Right renal cortex interstitium (tissue), 3 donors: ENCODE measurements around the gene RPL39. TPM values are rescaled to one million over a fixed set of nuclear protein-coding genes. Genes with fewer than 3 reads are reported as not detected.

ENCODE experiments used
- polyA plus RNA-seq, 3 donors: library from polyadenylated mRNA; unstranded; fragments of 120-200 nt; gene quantifications; one replicate each; pipeline ENCODE4 v1.2.1, GENCODE V29; 2013; ENCODE audit not compliant: insufficient read length in 3 of 3

Gene RPL39
- polyA plus RNA-seq, 3 donors, result 2,722 to 2,918 (median 2,845) TPM

Other genes with a start within 250 kb of the RPL39 start
- 10 to 100 TPM; 36.2 to 38.3 (median 37.3) TPM for gene STEEP1, start 226.2 kb downstream of the RPL39 start, polyA plus RNA-seq
- gene UBE2A, start 217.1 kb downstream of the RPL39 start, polyA plus RNA-seq, result 10 to 100 TPM; 88.3 to 92.3 (median 89.1) TPM
- gene NKRF, start 185.2 kb downstream of the RPL39 start, polyA plus RNA-seq, result 10 to 100 TPM; 15.6 to 17.5 (median 16.1) TPM
- 10 to 100 TPM; 58.8 to 68.5 (median 67.9) TPM for gene SEPTIN6, start 98.5 kb downstream of the RPL39 start, polyA plus RNA-seq
- under 1 TPM; 0.39 to 0.44 (median 0.40) TPM for gene SOWAHD, start 33.0 kb downstream of the RPL39 start, polyA plus RNA-seq
- 10 to 100 TPM; 32.3 to 37.9 (median 33.1) TPM for gene UPF3B, start 61.3 kb upstream of the RPL39 start, polyA plus RNA-seq
- gene RNF113A, start 80.1 kb upstream of the RPL39 start, polyA plus RNA-seq, result 10 to 100 TPM; 11.6 to 13.7 (median 11.9) TPM
- gene NDUFA1, start 80.2 kb upstream of the RPL39 start, polyA plus RNA-seq, result 100 to 1,000 TPM; 167 to 180 (median 173) TPM
- gene AKAP14, start 104.3 kb upstream of the RPL39 start, polyA plus RNA-seq, result under 1 TPM; 0.26 to 0.37 (median 0.31) TPM
- 10 to 100 TPM; 13.6 to 16.7 (median 14.9) TPM for gene NKAP, start 152.1 kb upstream of the RPL39 start, polyA plus RNA-seq